ENCODE measurements around the gene CYP4A22.

CYP4A22 gene

GRCh38 chr1:47187926-47188250 lies 50.6 kb downstream of the CYP4A22 start:
- no peak for TF ChIP-seq PKNOX1 (IDR thresholded peaks at IDR 0.05)
- TF ChIP-seq HDGF (IDR thresholded peaks at IDR 0.05; ENCODE audit: borderline replicate concordance) = no peak
- no peak for TF ChIP-seq FOXA1 (IDR thresholded peaks at IDR 0.05)
- no peak for TF ChIP-seq ELF4 (IDR thresholded peaks at IDR 0.05)
- TF ChIP-seq LEF1 (IDR thresholded peaks at IDR 0.05; ENCODE audit: borderline replicate concordance) = no peak
- no peak for TF ChIP-seq CTBP1 (IDR thresholded peaks at IDR 0.05; ENCODE audit: borderline replicate concordance)
- no peak for TF ChIP-seq L3MBTL2 (conservative IDR thresholded peaks at IDR 0.05)
- no peak for TF ChIP-seq ZNF384 (IDR thresholded peaks at IDR 0.05)
- TF ChIP-seq ARNT (IDR thresholded peaks at IDR 0.05) = no peak
- TF ChIP-seq FOXK2 (IDR thresholded peaks at IDR 0.05) = no peak
- TF ChIP-seq NFRKB (IDR thresholded peaks at IDR 0.05) = no peak
- no peak for TF ChIP-seq TARDBP (IDR thresholded peaks at IDR 0.05)
- DNase-seq (ENCODE audit: extremely low spot score) = no peak
- POLR2A ChIA-PET = interaction anchor here (2.0 kb wide), 1 partner anchor 9 kb away, joined by 13 read pairs; no protein-coding TSS in a partner anchor
- CTCF ChIA-PET = interaction anchor here (1.1 to 1.6 kb wide), 2 partner anchors 9 to 12 kb away, joined by 3 to 9 read pairs; no protein-coding TSS in a partner anchor

- ChIA-PET POLR2A (interaction anchor here (0.9 to 2.3 kb wide), 4 partner anchors 10 to 144 kb away, joined by 3 to 18 read pairs (median 10); partner anchors contain the start of genes CMPK1 and STIL), CTCF (interaction anchor here (0.8 to 1.9 kb wide), 7 partner anchors 10 to 146 kb away, joined by 3 to 14 read pairs (median 4); no protein-coding TSS in a partner anchor)
- no peak for DNase-seq (ENCODE audit: extremely low spot score)
- TF ChIP-seq SUZ12 (IDR thresholded peaks at IDR 0.05) = no peak
- no peak for TF ChIP-seq TARDBP (IDR thresholded peaks at IDR 0.05)
- no peak for TF ChIP-seq ARNT (IDR thresholded peaks at IDR 0.05)
- no peak for TF ChIP-seq LEF1 (IDR thresholded peaks at IDR 0.05; ENCODE audit: borderline replicate concordance)
- no peak for TF ChIP-seq L3MBTL2 (conservative IDR thresholded peaks at IDR 0.05)
- no peak for TF ChIP-seq FOXK2 (IDR thresholded peaks at IDR 0.05)
- TF ChIP-seq BHLHE40 (IDR thresholded peaks at IDR 0.05; ENCODE audit: borderline replicate concordance) = no peak
- no peak for TF ChIP-seq ZNF384 (IDR thresholded peaks at IDR 0.05)
- TF ChIP-seq FOXA1 (IDR thresholded peaks at IDR 0.05) = no peak
- no peak for TF ChIP-seq NFRKB (IDR thresholded peaks at IDR 0.05)
- TF ChIP-seq FOXM1 (IDR thresholded peaks at IDR 0.05; ENCODE audit: borderline replicate concordance) = no peak
Measured at GRCh38 chr1:47188791-47189785, 51.8 kb downstream of the CYP4A22 start.

- ChIA-PET POLR2A (interaction anchor here (0.9 to 2.3 kb wide), 3 partner anchors 11 to 144 kb away, joined by 3 to 18 read pairs (median 6); partner anchors contain the start of genes CMPK1 and STIL), CTCF (interaction anchor here (0.6 to 1.9 kb wide), 6 partner anchors 11 to 247 kb away, joined by 3 to 14 read pairs (median 4); no protein-coding TSS in a partner anchor)
- TF ChIP-seq ELF4 (IDR thresholded peaks at IDR 0.05) (no peak), SP1 (IDR thresholded peaks at IDR 0.05) (no peak), HDGF (IDR thresholded peaks at IDR 0.05; ENCODE audit: borderline replicate concordance) (no peak), LEF1 (IDR thresholded peaks at IDR 0.05; ENCODE audit: borderline replicate concordance) (no peak), SUZ12 (IDR thresholded peaks at IDR 0.05) (no peak), CTBP1 (IDR thresholded peaks at IDR 0.05; ENCODE audit: borderline replicate concordance) (no peak), TARDBP (IDR thresholded peaks at IDR 0.05) (no peak), FOXA1 (IDR thresholded peaks at IDR 0.05) (no peak), ARNT (IDR thresholded peaks at IDR 0.05) (no peak), NFRKB (IDR thresholded peaks at IDR 0.05) (no peak), ZNF384 (IDR thresholded peaks at IDR 0.05) (no peak), BHLHE40 (IDR thresholded peaks at IDR 0.05; ENCODE audit: borderline replicate concordance) (no peak), FOXM1 (IDR thresholded peaks at IDR 0.05; ENCODE audit: borderline replicate concordance) (no peak), FOXK2 (IDR thresholded peaks at IDR 0.05) (no peak), PKNOX1 (IDR thresholded peaks at IDR 0.05) (no peak), L3MBTL2 (conservative IDR thresholded peaks at IDR 0.05) (no peak)
- no peak for DNase-seq (ENCODE audit: extremely low spot score)
Measured at GRCh38 chr1:47189844-47190508, 52.7 kb downstream of the CYP4A22 start, which contains the start of gene PDZK1IP1. Gene PDZK1IP1 (minus strand): TSS chr1:47190036. CDS start chr1:47189932, 104 bp downstream.

- CTCF ChIA-PET = interaction anchor here (0.6 to 1.9 kb wide), 5 partner anchors 11 to 246 kb away, joined by 3 to 14 read pairs (median 4); no protein-coding TSS in a partner anchor
- DNase-seq (ENCODE audit: extremely low spot score) = no peak
- TF ChIP-seq ARNT (IDR thresholded peaks at IDR 0.05) (no peak), FOXA1 (IDR thresholded peaks at IDR 0.05) (no peak), TARDBP (IDR thresholded peaks at IDR 0.05) (no peak), L3MBTL2 (conservative IDR thresholded peaks at IDR 0.05) (no peak), HDGF (IDR thresholded peaks at IDR 0.05; ENCODE audit: borderline replicate concordance) (no peak), ELF4 (IDR thresholded peaks at IDR 0.05) (no peak), BHLHE40 (IDR thresholded peaks at IDR 0.05; ENCODE audit: borderline replicate concordance) (no peak), SUZ12 (IDR thresholded peaks at IDR 0.05) (no peak), NFRKB (IDR thresholded peaks at IDR 0.05) (no peak), PKNOX1 (IDR thresholded peaks at IDR 0.05) (no peak), LEF1 (IDR thresholded peaks at IDR 0.05; ENCODE audit: borderline replicate concordance) (no peak), FOXM1 (IDR thresholded peaks at IDR 0.05; ENCODE audit: borderline replicate concordance) (no peak)
- POLR2A ChIA-PET = interaction anchor here (1.4 to 2.3 kb wide), 2 partner anchors 11 to 124 kb away, joined by 6 to 18 read pairs; partner anchors contain the start of gene STIL
Measured at GRCh38 chr1:47190509-47190855, 53.2 kb downstream of the CYP4A22 start.

- ChIA-PET CTCF (interaction anchor here (1.9 kb wide), 1 partner anchor 12 kb away, joined by 14 read pairs; no protein-coding TSS in a partner anchor), POLR2A (interaction anchor here (1.4 to 2.3 kb wide), 2 partner anchors 12 to 123 kb away, joined by 6 to 18 read pairs; partner anchors contain the start of gene STIL)
- no peak for DNase-seq (ENCODE audit: extremely low spot score)
- TF ChIP-seq ELF4 (IDR thresholded peaks at IDR 0.05) (no peak), FOXK2 (IDR thresholded peaks at IDR 0.05) (no peak), SUZ12 (IDR thresholded peaks at IDR 0.05) (no peak), FOXA1 (IDR thresholded peaks at IDR 0.05) (no peak), SP1 (IDR thresholded peaks at IDR 0.05) (no peak), FOXM1 (IDR thresholded peaks at IDR 0.05; ENCODE audit: borderline replicate concordance) (no peak), TARDBP (IDR thresholded peaks at IDR 0.05) (no peak), LEF1 (IDR thresholded peaks at IDR 0.05; ENCODE audit: borderline replicate concordance) (no peak), ARNT (IDR thresholded peaks at IDR 0.05) (no peak), CTBP1 (IDR thresholded peaks at IDR 0.05; ENCODE audit: borderline replicate concordance) (no peak), NFRKB (IDR thresholded peaks at IDR 0.05) (no peak), ZNF384 (IDR thresholded peaks at IDR 0.05) (no peak), HDGF (IDR thresholded peaks at IDR 0.05; ENCODE audit: borderline replicate concordance) (no peak), PKNOX1 (IDR thresholded peaks at IDR 0.05) (no peak), L3MBTL2 (conservative IDR thresholded peaks at IDR 0.05) (no peak)
Measured at GRCh38 chr1:47190857-47191256, 53.6 kb downstream of the CYP4A22 start.

Measured in HEK293T (cell line).